T-helper 2 cell treated with Interferon-gamma antibody and Interleukin-4, amounts not matched to agents 100 ng/mL and 5 ng/mL, for 36 hours (primary cell): Measurements from ENCODE around the gene C10orf95. TPM values are rescaled to one million over a fixed set of nuclear protein-coding genes. Genes with fewer than 3 reads are reported as not detected.

Experiments used
- intact Hi-C: fragments of 100-400 bp; cut with micrococcal nuclease; formaldehyde crosslinking; loops from one replicate; pipeline ENCODE4 v1.15.1; 2023
- total RNA-seq: library from RNA; stranded (reverse); gene quantifications from 2 replicates; pipeline ENCODE4 v1.2.3, GENCODE V29; 2022

The C10orf95 gene
- total RNA-seq, 1 donor from 2014 or later, result 0.18 TPM

DNA sequence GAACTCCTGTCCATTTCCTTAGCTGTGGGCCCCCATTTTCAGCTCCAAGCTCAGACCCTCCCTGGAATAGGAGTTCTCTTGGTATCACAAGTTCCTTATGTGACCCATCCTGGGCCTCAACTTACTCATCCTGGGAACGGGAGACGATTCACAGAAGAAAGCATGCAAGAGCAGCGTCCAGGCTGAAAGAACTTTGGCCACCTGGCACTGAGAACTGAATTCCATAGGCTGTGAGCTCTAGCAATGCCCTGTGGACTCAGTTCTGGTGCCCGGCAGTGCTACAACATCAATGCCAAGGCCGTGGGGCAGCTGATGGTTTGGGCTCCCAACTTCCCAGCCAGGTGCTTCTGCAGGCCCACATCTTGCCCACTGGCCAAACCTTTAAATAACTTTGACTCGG is 15.0 kb downstream of the C10orf95 start:
- intact Hi-C loops, result no loop called here

DNA sequence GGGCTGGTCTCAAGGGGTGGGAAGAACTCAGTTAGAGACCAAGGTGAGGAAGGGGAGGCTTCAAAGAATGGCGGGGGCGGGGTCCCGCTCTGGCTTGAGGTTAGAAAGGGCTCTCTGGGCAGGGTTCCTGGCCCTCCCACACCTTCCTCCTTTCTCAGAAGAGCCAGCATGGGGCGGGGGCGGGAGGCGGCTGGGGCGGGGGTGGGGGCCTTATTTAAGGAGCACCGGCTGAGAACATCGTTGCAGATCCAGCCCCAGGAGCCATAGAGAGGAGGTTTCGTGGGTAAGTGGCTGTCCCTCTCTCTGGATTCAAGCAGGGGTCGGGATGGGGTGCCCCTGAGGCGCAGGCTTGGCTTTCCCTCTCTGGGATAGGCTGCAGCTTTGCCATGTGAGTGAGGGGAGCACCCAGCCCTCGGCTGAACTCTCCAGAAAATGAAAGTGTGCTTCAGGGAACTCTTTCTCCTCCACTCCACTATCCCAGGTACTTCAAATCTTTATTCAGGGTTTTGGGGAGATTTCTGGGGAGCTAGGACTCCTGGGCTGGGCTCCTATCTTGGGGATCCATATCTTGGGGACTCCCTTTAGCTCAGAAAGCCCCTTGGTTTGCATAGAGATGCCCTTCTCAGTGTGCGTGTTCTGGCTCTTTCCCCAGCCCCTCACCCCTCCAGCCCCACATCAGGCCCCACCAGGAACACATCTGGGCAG is 15.7 kb downstream of the C10orf95 start:
- intact Hi-C loops, result no loop called here

DNA sequence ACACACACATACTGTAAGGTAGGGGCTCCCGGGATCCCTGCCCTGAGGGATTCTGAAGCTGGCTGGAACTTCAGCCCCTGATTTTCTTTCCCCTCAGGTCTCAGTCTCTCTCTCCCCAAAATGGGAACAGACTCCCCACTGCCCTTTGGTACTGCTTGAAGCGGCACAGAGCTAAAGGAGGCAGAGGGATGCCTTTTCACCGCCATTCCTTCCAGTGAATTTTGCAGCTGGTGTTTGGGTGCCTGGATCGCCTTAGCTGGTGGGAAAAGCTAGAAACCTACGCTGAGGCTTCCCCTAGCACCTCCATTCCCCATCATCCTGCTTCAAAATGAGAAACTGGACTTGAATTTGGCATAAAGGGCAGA is 16.2 kb downstream of the C10orf95 start:
- intact Hi-C loops, result no loop called here

DNA sequence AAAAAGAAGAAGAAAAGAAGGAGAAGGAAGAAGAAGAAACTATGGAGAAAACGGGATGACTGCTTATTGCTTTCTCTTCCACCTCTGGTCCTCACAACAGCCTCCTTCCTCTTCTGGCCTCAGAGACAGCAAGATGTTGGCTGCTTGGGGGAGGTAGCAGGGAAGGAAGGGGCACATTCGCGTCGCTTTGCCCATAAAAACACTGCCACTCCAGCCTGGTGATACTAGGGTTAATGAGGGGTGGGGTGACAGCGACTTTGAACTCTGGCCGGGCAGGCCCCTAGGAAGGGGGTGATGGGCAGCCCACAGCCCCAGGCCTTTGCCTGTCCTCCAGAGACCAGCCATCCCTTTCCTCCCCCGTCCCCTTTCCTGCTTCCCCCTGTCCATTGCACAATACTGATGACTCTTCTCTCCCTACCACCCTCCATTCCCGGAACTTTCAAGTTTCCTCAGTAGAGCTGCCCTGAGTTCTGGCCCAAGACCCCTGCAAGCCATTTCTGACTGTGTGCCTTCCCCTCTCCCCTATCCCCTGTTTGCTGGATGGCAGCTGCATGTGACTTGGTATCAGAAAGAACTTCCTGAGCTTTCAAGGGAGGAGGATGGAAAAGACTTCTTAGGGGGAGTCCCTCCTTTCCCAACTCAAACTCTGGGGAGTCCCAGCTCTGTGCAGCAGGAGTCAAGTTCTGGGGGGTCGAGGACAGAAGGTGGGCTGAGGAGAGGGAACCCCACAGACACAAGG is 16.8 kb downstream of the C10orf95 start:
- intact Hi-C loops, result no loop called here

DNA sequence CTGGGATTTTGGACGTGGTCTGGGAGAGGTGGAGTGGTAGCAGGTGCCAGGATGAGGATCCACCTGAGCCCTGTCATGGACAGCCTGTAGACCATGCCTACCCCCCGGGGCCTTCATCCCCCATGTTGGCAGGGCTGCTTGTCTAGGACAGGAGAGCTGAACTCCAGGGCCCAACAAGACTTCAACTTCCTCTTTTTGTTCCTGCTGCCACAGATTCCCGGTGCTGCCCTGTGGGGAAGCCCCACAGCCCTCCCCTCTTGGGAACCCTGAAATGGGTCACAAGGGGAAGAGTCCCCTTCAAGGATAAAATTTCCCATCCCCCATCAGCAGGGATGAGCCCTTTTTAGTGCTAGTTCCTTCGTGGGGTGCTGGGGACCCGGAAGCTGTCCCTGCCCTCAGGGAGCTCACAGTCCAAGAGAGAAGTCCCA is 17.7 kb downstream of the C10orf95 start:
- intact Hi-C loops, result loop anchor here (2.0 kb wide), 1 partner anchor 45 kb away; no protein-coding TSS in a partner anchor

DNA sequence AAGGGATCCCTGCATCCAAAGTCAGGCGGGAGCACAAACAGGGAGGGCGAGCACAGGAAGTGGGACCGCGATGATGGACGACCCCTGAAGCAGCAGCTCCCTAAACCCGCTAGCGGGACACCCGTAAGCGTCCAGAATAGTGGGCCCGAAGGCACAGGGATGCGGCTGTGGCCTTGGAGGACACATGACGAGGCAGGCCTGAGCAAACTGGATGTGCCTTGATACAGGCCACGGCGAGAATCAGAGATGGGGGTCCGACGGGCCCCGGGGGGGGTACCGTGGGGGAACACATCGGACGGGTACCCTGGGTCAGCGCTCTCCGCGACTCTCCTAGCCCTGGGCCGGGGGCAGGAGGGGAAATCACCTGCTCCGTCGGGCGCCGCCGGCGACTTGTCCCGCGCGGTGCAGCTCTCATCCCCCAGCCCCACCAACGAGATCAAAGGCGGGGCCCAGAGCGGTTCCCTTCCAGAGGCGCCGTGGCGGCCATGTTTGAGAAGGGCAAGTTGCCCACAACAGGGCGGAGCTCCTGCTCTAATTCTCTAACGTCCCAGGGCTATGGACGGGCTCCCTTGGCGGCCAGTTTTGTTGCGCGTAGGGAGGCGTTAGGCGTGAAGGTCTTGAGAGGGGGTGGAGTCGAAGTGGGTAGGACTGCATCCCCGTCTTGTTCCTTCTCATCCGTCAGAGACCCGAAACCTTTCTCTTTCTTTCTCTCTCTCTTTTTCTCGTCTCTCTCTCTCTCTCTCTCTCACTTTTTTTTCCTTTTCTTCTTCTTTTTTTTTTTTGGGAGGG is 19.0 kb downstream of the C10orf95 start, which contains the start of gene CUEDC2:
Gene CUEDC2, minus strand, starts transcription at position 413 of the 789 bp plus-strand sequence. CDS start 7,386 bp downstream, outside the sequence.
- intact Hi-C loops, result loop anchor here (1.0 to 2.0 kb wide), 7 partner anchors 11 to 280 kb away; partner anchors contain the start of genes ACTR1A and NOLC1

DNA sequence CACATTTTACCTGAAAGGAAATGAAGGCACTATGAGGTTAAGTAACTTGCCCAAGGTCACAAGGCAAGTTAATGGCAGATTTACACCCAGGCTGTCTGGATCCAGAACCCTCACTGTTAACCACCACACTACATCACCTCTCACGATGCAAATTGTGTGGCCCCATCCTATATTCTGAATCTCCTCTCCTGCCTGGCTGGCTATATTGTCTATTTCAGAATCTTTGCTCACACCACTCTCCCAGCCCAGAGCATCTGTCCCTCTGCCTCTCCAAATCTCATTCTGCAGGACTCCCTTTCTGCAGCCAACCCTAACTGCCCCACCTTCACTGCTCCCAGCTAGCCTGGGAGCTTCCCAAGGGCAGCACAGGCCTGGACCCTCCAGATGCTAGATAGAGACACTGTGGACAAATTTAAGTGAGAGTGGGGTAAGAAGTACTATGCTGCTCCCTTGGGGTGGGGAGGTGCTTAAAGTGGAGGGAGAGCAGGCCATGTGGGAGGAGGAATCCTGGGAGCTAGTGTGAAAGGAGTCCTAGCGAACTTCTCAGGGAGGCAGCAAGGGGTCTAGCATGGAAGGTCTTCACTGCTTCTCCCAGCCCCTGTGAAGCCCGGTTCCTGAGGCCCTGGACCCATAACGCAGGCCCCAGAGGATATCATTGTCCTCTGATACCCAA is 19.8 kb downstream of the C10orf95 start:
- intact Hi-C loops, result loop anchor here (1.0 to 2.0 kb wide), 7 partner anchors 10 to 279 kb away; partner anchors contain the start of genes ACTR1A and NOLC1

DNA sequence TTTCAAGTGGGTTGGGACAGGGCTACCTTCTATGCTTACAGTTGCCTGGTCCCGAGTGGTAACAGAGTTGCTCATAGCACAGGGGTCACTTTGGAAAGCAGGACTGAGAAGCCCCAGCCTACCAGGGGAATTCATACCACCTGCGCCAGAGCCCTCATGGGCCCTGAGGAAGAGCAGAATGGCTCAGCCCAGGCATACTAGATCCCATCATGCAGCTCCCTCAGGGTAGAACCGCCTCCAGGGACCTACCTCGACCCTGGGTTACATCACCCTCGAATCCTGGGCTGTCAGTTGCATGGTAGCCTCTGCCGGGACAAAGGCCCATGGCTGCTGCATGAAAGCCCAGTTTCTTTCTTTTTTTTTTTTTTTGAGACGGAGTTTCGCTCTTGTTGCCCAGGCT is 21.9 kb downstream of the C10orf95 start:
- intact Hi-C loops, result no loop called here

DNA sequence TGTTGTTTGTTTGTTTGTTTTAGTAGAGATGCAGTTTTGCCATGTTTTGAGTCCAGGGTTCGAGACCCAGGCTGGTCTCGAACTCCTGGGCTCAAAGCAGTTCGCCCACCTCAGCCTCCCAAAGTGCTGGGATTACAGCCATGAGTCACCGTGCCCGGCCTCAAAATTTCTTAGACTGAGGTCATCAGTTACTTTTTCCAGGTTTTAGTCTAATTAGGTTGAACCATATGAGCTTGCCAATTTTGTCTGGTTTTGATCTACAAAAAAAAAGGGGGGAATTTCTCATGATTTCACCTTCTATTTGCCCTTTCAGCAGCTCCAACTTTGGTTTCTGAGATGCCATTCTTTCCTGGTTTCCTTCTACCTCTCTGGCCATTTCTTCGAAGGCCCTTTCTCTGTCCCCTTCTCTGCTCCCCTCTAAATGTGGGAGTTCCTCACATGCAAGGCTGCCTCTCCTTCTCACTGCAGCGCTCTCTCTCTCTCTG is 24.5 kb downstream of the C10orf95 start:
- intact Hi-C loops, result no loop called here

DNA sequence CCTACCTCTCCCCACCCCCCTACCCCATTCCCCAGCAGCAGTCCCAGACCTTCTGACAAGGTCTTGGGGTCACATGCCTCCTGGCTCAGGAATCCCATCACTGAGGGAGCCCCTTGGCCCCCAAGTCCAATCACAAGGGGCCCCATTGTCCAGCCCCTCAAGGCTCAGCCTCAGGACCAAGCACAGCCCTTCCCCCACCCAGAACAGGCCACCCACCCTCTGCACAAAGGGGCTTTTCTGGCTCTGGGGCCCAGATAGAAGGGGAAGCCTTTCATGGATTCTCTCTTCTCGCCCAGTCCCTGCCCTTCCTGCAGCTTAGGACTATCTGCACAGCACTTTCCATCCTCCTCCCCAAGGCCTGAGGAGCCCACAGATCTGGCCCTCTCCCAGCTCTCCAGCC is 25.9 kb downstream of the C10orf95 start:
- intact Hi-C loops, result no loop called here

DNA sequence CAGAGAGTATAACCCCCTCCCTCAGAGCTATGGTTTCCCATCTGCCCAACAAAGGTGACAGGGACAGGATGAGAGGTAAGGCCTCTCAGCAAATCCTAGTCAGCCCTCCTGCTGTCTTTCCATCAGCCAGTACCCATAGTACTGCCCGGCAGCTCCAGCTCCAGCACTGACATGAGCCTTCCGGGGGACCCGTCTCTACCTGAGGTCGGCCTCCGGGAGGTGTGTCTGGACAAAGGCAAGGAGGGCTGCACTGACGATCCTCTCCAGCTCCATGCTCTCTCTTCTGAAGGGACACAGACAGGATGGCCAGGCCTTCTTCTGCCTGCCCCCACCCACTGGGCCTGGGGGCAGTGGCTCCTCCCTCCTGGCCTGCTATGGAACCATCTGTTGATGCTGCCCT is 26.4 kb downstream of the C10orf95 start:
- intact Hi-C loops, result loop anchor here (5.0 kb wide), 4 partner anchors 37 to 1697 kb away; partner anchors contain the start of genes PPRC1, SFR1 and TRIM8

DNA sequence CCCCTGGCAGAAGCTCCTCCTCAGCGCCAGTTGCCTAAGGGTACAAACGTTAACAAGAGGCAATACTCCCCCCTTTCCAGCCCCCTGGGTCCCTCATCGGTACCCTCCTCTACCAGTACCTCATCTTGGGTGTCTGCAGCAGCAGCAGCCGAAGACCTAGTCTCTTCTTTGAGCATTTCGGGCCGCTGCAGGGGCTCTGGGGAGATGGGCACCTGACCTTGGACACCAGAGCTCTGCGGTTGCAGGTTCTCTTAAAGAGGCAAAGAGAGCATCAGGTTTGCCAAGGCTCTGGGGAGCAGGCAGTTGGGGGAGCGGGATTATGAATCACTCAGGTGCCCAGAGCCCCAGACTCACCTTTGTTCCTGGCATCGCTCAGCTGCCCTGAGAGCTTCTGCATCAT is 27.2 kb downstream of the C10orf95 start:
- intact Hi-C loops, result loop anchor here (5.0 kb wide), 4 partner anchors 38 to 1698 kb away; partner anchors contain the start of genes PPRC1, SFR1 and TRIM8

DNA sequence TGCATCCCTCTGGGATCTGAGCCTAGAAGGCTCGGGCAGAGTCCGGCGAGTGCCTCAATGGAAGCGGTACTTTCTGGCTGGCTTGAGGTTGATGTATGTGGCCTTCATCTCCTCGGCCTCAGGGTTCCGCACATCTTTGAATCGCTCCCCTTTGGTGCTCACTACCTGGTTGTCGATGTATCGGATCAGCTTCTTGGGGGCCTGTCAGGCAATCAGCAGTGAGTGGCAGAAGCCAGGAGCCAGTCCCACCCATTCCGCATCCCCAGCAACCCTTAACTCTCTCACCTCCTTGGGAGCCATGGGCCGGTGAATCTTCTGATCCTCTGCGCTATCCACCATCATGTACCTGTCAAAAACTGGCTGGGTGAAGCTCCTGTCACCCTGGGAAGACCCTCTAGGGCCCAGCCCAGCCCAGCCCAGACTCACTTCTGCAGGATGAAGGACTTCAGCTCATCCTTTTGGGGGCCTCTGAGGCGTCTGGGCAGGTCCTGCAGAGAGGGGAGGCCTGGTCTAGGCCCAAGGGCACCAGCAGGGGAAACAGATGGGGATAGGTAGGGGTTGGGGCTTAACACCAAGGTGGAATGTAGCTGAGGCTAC is 27.9 kb downstream of the C10orf95 start:
- intact Hi-C loops, result loop anchor here (5.0 kb wide), 4 partner anchors 39 to 1699 kb away; partner anchors contain the start of genes PPRC1, SFR1 and TRIM8

DNA sequence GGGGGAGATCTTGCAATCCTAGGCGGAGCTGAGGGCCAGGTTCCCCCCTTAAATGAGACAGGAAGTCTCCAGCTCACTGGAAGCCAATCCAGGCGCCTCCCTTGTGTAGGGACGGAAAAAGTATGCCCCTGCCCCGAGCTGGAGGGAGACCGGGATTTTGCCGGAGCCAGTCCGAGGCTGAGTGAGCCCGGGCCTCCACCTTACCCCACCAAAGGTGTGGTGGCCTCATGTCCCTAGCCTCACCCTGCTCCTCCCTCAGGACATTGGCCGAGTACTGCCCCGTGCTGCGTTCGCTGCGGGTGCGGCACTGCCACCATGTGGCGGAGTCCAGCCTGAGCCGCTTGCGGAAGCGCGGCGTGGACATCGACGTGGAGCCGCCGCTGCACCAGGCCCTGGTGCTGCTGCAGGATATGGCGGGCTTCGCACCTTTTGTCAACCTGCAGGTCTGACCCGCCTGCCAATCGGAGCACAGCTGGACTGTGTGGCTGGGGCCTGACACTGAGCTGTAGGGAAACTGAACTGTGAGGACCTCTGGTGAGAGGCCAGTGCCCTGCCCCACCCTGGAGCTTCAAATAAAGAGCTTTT is 28.7 kb downstream of the C10orf95 start:
- intact Hi-C loops, result loop anchor here (1.0 to 5.0 kb wide), 5 partner anchors 40 to 1700 kb away; partner anchors contain the start of genes PPRC1, SFR1 and TRIM8

DNA sequence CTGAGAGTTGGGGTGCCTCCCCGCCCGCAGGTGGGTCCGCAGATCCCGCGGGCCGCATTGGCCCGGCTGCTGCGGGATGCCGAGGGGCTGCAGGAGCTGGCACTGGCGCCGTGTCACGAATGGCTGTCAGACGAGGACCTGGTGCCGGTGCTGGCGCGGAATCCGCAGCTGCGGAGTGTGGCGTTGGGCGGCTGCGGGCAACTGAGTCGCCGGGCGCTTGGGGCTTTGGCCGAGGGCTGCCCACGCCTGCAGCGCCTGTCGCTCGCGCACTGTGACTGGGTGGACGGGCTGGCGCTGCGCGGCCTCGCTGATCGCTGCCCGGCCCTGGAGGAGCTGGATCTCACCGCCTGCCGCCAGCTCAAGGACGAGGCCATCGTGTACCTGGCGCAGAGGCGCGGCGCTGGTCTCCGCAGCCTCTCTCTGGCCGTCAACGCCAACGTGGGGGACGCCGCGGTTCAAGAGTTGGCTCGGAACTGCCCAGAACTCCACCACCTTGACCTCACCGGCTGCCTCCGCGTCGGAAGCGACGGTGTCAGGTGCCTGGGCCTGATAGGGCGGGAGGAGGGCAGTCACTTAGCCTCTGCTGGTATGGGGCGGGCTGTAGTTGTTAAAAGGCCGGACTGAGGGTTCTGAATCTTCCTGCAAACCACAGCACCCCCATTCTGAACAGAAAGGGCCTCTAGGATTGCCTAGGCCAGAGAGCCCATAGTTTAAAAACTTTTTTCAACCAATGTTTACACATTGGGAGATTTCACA is 29.4 kb downstream of the C10orf95 start:
- intact Hi-C loops, result loop anchor here (1.0 to 5.0 kb wide), 9 partner anchors 10 to 1700 kb away; partner anchors contain the start of genes ACTR1A, CUEDC2, NFKB2 and PPRC1

DNA sequence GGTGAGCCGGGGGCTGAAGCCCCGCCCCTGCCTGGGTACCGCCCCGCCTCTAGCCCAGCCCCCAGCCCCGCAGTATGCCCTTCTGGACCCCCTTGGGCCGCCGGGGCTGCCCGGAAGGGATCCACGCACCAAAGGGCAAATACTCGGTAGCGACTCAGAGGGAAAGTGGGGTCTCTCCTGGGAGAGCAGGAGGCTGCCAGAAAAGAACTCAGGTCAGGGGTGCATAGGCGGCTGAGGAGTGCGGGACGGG is 29.9 kb downstream of the C10orf95 start:
- intact Hi-C loops, result loop anchor here (1.0 to 5.0 kb wide), 8 partner anchors 11 to 1701 kb away; partner anchors contain the start of genes ACTR1A, CUEDC2, NFKB2 and PPRC1

DNA sequence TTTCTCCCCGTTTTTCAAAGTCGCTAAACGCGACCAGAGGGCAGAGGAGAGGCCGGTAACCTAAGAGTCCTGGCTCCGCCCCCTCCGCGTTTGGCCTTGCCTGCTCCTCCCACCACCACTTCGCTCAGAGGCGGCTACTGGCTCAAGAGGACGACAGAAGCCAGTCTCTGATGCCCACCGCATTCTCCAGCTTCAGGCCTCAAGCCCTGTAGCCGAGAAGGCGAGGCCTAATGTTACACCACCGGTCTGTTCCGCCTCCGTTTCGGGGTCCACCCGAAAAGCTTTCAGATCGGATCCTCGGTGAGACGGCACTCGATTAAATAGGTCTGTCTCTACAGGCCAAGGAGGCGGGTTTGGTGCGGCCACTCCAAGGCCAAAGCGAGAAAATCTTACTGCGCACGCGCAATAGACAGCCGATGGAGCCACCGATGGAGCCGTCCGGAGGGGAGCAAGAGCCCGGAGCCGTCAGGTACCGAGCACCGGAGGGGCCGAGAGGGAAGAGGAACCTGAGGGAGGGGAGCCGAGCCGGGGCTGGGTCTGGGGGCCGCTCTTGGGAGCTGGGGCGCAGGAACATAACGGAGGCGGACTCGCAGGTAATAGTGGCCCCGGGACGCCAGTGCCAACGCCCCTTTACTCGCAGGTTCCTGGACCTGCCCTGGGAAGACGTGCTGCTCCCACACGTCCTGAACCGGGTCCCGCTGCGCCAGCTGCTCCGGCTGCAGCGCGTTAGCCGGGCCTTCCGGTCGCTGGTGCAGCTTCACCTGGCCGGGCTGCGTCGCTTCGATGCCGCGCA is 30.4 kb downstream of the C10orf95 start, which contains the start of gene FBXL15:
Gene FBXL15, plus strand, starts transcription at position 123 of the 793 bp plus-strand sequence. Its CDS starts 294 bp downstream, at position 417.
- intact Hi-C loops, result loop anchor here (1.0 to 5.0 kb wide), 8 partner anchors 11 to 1701 kb away; partner anchors contain the start of genes ACTR1A, CUEDC2, NFKB2 and PPRC1
